K562 (cell line): Measurements from ENCODE around the gene DYNLT2. TPM values are rescaled to one million over a fixed set of nuclear protein-coding genes. Genes with fewer than 3 reads are reported as not detected.

Experiments used
- RBM22 ChIP-seq: fragments of 200-400 bp; formaldehyde crosslinking; IDR thresholded peaks from 2 replicates; pipeline ENCODE4 v1.6.1; 2018; ENCODE audit warnings: low read length, low read depth; ENCODE audit not compliant: poor library complexity, severe bottlenecking
- TARDBP ChIP-seq: fragments of 450-650 bp; IDR thresholded peaks from 2 replicates; pipeline ENCODE4 v1.6.1; 2016
- U2AF1 ChIP-seq: fragments of 200-400 bp; formaldehyde crosslinking; optimal IDR thresholded peaks from 2 replicates; pipeline ENCODE3; 2017; ENCODE audit warnings: mild to moderate bottlenecking, low read depth, low read length, moderate library complexity
- ZNF583 ChIP-seq: fragments of 250-450 bp; sonication (Bioruptor Pico); IDR thresholded peaks from 2 replicates; pipeline ENCODE4 v1.4.0; 2020
- polyA plus RNA-seq, 8 experiments: library from polyadenylated mRNA; depleted of rRNA in 4 of 8; stranded (reverse) in 5 of 8; unstranded in 3 of 8; fragments of >200 nt; fragmentation: Nextera tagmentation in 2 of 8; fragmentation: Illumina TruSeq in 1 of 8; extraction: Ambion mirVana in 2 of 8; extraction: Trizol in 1 of 8; gene quantifications; 2 replicates each; pipeline versions ENCODE4 v1.2.1 to v1.2.3, GENCODE V29; 2011 to 2014; ENCODE audit warnings: inconsistent platforms in 1 of 8, missing spikeins in 1 of 8
- total RNA-seq, 7 experiments: library from RNA; depleted of rRNA in 6 of 7; stranded (reverse); fragments of >200 nt in 6 of 7; fragmentation: Illumina TruSeq in 2 of 7; extraction: Trizol in 2 of 7; gene quantifications; 2 replicates each; pipeline versions ENCODE4 v1.2.1 to v1.2.3, GENCODE V29; 2011 to 2021; ENCODE audit warnings: low replicate concordance in 1 of 7
- TF ChIP-seq, protein P1 (sequence below): fragments of 200-400 bp; formaldehyde crosslinking; IDR thresholded peaks from 2 replicates; pipeline ENCODE4 v1.6.1; 2017; ENCODE audit warnings: mild to moderate bottlenecking, low read depth, low read length, moderate library complexity
- TF ChIP-seq, protein P2 (sequence below), 2 experiments: fragments of 450-650 bp in 1 of 2; sonication (generic) in 1 of 2; formaldehyde crosslinking in 1 of 2; IDR thresholded peaks; 2 replicates each; pipeline versions ENCODE4 v1.7.1 to v1.9.0; 2016 to 2022; ENCODE audit warnings: inconsistent platforms in 1 of 2, mild to moderate bottlenecking in 1 of 2, missing genetic modification reagents in 1 of 2
- TF ChIP-seq, protein P3 (sequence below), 2 experiments: fragments of 450-650 bp; formaldehyde crosslinking in 1 of 2; IDR thresholded peaks; 2 replicates each; pipeline versions ENCODE4 v1.4.0 to v1.6.1; 2014 to 2020; ENCODE audit warnings: mild to moderate bottlenecking in 2 of 2, borderline replicate concordance in 1 of 2, low read depth in 1 of 2

DYNLT2 gene
- total and polyA plus RNA-seq, 9 of the 15 experiments (the other 6 are each of a cell fraction or from before 2014, with no cell fraction given): 2.0 to 12.8 (median 6.3) TPM

DNA sequence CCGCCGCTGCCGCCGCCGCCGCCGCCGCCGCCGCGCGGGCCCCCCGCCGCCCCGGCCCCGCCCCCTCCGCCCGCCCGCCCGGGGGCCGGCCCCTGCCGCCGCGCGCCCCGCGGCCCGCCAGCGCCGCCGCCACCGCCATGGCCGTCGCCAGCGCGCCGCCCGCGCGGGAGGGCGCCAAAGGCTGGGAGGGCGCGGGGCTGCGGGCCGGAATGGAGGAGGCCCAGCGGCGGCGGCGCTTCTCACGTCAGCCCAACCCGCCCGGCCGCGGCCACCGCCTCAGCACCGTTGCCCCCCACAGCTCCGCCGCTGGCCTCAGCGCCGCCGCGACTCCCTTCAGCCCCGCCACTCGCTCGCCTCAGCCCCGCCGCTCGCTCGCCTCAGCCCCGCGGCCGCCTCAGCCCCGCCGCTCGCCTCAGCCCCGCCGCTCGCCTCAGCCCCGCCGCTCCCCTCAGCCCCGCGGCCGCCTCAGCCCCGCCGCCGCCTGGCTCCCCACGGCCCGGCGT lies 27.3 kb downstream of the DYNLT2 start (continued):
- TF ChIP-seq, protein P1, sequence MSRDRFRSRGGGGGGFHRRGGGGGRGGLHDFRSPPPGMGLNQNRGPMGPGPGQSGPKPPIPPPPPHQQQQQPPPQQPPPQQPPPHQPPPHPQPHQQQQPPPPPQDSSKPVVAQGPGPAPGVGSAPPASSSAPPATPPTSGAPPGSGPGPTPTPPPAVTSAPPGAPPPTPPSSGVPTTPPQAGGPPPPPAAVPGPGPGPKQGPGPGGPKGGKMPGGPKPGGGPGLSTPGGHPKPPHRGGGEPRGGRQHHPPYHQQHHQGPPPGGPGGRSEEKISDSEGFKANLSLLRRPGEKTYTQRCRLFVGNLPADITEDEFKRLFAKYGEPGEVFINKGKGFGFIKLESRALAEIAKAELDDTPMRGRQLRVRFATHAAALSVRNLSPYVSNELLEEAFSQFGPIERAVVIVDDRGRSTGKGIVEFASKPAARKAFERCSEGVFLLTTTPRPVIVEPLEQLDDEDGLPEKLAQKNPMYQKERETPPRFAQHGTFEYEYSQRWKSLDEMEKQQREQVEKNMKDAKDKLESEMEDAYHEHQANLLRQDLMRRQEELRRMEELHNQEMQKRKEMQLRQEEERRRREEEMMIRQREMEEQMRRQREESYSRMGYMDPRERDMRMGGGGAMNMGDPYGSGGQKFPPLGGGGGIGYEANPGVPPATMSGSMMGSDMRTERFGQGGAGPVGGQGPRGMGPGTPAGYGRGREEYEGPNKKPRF: no peak
- TF ChIP-seq, protein P2, sequence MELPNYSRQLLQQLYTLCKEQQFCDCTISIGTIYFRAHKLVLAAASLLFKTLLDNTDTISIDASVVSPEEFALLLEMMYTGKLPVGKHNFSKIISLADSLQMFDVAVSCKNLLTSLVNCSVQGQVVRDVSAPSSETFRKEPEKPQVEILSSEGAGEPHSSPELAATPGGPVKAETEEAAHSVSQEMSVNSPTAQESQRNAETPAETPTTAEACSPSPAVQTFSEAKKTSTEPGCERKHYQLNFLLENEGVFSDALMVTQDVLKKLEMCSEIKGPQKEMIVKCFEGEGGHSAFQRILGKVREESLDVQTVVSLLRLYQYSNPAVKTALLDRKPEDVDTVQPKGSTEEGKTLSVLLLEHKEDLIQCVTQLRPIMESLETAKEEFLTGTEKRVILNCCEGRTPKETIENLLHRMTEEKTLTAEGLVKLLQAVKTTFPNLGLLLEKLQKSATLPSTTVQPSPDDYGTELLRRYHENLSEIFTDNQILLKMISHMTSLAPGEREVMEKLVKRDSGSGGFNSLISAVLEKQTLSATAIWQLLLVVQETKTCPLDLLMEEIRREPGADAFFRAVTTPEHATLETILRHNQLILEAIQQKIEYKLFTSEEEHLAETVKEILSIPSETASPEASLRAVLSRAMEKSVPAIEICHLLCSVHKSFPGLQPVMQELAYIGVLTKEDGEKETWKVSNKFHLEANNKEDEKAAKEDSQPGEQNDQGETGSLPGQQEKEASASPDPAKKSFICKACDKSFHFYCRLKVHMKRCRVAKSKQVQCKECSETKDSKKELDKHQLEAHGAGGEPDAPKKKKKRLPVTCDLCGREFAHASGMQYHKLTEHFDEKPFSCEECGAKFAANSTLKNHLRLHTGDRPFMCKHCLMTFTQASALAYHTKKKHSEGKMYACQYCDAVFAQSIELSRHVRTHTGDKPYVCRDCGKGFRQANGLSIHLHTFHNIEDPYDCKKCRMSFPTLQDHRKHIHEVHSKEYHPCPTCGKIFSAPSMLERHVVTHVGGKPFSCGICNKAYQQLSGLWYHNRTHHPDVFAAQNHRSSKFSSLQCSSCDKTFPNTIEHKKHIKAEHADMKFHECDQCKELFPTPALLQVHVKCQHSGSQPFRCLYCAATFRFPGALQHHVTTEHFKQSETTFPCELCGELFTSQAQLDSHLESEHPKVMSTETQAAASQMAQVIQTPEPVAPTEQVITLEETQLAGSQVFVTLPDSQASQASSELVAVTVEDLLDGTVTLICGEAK (IDR thresholded peaks at IDR 0.05): no peak
- TF ChIP-seq, protein P2 (CRISPR knock-in tag; IDR thresholded peaks at IDR 0.05): no peak
- TF ChIP-seq ZNF583 (no peak), RBM22 (peak; percentile 2), U2AF1 (peak; percentile 1), TARDBP (no peak)
- TF ChIP-seq, protein P3, sequence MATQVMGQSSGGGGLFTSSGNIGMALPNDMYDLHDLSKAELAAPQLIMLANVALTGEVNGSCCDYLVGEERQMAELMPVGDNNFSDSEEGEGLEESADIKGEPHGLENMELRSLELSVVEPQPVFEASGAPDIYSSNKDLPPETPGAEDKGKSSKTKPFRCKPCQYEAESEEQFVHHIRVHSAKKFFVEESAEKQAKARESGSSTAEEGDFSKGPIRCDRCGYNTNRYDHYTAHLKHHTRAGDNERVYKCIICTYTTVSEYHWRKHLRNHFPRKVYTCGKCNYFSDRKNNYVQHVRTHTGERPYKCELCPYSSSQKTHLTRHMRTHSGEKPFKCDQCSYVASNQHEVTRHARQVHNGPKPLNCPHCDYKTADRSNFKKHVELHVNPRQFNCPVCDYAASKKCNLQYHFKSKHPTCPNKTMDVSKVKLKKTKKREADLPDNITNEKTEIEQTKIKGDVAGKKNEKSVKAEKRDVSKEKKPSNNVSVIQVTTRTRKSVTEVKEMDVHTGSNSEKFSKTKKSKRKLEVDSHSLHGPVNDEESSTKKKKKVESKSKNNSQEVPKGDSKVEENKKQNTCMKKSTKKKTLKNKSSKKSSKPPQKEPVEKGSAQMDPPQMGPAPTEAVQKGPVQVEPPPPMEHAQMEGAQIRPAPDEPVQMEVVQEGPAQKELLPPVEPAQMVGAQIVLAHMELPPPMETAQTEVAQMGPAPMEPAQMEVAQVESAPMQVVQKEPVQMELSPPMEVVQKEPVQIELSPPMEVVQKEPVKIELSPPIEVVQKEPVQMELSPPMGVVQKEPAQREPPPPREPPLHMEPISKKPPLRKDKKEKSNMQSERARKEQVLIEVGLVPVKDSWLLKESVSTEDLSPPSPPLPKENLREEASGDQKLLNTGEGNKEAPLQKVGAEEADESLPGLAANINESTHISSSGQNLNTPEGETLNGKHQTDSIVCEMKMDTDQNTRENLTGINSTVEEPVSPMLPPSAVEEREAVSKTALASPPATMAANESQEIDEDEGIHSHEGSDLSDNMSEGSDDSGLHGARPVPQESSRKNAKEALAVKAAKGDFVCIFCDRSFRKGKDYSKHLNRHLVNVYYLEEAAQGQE (IDR thresholded peaks at IDR 0.05; ENCODE audit: borderline replicate concordance): no peak
- TF ChIP-seq, protein P3 (CRISPR knock-in tag; IDR thresholded peaks at IDR 0.05; ENCODE audit: low read depth): peak; percentile 69; the same call in 1 of the 2 replicates
